Superior temporal gyrus (tissue), 1 donor: Measurements from ENCODE around the gene KBTBD12.
A peak's percentile ranks its signal among the peaks of the same experiment; 100 is the strongest.
"Not testable (repeated sequence)": the region's sequence is repeated elsewhere in the genome, so short reads cannot be mapped to it uniquely, and the experiment has no call there.

Experiments used
- DNase-seq: peaks from one replicate; pipeline ENCODE4 v3.0.0-alpha.2; 2016; ENCODE audit errors: extremely low spot score

Gene KBTBD12

GRCh38 chr3:127903611-127904375 lies 11.2 kb upstream of the KBTBD12 start:
- no peak for DNase-seq

DNA sequence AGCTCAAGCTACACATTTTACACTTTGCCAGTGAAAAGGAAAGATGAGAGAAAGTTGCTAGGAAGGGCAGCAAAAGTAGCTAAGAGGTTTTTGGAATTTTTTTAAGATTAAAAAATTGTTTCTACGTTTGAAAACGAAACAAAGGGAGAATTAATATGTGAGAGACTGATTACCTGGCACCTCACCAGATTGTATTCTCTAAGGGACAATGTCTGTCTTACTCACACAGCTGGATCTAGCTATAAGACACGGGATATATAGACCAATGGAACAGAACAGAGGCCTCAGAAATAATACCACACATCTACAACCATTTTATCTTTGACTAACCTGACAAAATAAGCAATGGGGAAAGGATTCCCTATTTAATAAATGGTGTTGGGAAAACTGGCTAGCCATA lies 9.5 kb upstream of the KBTBD12 start:
- no peak for DNase-seq

- DNase-seq: not testable (repeated sequence)
Observed at GRCh38 chr3:127906653-127907052, 8.4 kb upstream of the KBTBD12 start.

DNA sequence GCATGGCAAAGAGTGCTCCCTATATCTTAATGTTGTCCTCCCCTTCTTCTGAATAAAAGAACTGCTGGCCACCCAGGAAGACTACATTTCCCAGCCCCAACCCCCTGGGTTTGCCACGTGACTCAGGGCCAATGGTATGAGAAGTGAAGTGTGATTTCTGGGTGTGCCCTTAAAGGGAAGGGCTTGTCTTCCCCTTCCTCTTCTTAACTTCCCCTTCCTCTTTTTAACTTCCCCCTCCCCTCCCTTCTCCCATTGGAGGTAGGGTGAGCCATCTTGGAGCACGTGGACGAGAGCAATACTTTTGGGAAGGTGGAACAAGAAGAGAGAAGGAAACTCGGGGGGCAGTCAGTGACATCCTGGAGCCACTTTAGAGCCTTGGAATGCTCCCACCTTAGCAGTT lies 6.8 kb upstream of the KBTBD12 start:
- no peak for DNase-seq

DNA sequence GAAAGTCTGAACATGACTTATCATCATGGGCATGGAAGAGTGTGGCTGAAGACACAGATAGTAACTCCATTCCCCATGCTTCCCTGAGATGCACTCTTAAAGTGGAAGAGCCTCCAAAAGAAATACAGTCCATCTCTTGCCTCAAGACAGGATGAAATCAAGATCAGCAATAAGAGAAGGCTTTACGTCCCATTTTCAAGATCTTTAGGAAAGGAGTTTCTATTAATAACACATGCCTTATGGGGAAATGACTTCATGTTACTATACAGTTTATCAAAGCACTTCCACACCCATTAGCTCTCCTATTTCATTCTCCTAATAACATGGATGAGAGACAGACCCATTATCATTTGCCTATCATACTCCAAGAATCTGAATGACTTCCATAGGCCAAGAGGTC lies 6.1 kb upstream of the KBTBD12 start:
- DNase-seq: no peak

DNA sequence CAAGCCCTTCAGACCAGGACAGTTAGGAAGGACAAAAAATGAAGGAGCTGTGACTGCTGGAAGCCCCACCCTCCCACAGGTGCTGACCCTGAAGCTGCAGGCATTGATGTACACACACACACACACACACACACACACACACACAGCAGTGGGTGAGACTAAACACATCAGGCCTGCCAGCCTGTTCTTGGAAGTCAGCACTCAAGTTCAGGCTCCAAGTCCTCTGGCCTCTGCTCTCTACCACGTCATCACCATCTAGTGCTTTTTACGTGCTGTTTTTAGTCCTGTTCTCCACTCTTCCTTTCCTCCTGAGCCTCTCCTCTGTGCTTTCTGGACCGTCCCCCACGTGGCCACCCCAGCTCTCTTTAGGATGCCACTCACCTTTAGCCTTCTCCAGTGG lies 5.4 kb upstream of the KBTBD12 start:
- DNase-seq: no peak

- no peak for DNase-seq
Observed at GRCh38 chr3:127911421-127911931, 3.6 kb upstream of the KBTBD12 start.

DNA sequence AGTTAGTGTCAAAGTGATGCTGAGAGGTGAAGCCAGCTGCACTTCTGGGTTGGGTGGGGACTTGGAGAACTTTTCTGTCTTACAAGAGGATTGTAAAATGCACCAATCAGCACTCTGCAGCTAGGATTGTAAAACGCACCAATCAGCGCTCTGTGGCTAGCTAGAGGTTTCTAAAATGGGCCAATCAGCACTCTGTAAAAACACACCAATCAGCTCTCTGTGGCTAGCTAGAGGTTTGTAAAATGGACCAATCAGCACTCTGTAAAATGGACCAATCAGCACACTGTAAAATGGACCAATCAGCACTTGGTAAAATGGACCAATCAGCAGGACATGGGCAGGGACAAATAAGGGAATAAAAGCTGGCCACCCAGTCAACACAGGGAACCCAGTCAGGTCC lies 1.2 kb upstream of the KBTBD12 start:
- DNase-seq: not testable (repeated sequence)

- no peak for DNase-seq
Observed at GRCh38 chr3:127914584-127914983, 448 bp upstream of the KBTBD12 start.

DNA sequence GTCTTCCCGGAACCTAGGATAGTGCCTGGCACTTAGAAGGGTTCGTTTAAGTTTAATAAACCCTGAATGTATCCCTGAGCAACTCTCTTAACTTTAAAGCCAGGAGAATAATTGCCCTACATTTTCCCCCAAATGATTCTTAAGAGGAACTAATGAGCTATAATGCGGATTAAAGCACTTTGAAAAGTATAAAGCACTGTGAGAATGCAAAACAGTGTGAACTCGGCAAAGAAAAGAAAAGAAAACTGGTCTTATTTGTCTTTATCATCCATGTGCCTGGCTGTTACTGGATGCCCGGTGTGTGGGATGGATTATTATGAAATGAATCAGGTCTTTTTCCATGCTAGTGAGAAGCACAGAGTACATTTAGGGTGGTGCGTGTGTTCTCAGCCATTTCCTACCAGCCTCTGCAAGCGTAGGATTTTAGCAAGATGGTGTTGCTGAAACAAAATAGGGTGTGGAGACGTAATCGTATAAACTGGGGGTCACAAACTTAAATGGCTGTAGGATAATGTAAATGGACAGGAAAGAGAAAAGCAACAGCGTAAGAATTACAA lies 983 bp downstream of the KBTBD12 start:
- peak; percentile 67 for DNase-seq

DNA sequence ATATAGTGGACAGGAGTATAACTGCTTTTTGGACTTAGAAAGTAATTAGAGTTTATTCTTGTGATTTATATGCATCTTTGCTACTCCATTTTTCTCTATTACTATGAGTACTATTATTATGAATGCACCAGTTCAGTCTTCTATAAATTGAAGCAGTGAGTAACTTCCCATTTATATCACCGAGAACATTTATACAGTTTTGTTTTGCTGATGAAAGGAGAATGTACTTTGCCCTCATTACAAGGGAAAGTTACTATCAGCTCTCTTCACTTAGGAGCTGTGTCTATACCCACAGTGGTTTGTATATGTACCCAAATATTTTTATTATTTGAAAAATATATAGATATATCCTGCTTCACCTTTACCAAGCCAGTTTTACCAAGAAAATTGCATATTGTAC lies 5.7 kb downstream of the KBTBD12 start:
- no peak for DNase-seq

- no peak for DNase-seq
Observed at GRCh38 chr3:127923611-127924010, 8.6 kb downstream of the KBTBD12 start.

GRCh38 chr3:127925384-127925783 lies 10.4 kb downstream of the KBTBD12 start:
- no peak for DNase-seq

GRCh38 chr3:127927829-127928604 lies 13.0 kb downstream of the KBTBD12 start:
- no peak for DNase-seq

DNA sequence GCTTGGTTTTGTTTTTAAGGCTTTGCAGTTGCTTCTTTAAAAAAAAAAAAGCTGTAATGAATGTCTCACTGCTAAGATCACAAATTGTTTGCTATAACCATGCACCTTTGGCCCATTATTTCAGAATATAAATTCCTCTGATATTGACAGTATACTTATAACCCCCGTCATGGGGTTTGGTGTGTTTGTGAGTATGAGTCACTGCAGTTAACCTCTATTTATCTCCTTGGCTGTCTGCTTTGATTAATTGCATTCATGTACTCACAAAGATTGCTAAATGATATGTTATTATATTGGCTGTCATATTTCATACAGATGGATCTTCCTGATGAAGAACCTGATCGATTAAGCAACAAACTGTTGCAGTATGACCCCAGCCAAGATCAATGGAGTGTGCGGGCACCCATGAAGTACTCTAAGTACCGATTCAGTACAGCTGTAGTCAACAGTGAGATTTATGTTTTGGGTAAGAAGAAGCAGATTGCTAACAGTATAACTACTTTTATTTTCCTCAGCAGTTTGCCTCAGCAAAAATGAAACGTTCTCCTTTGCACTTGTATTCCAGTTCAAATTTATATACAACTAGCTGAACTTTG lies 14.9 kb downstream of the KBTBD12 start:
- DNase-seq: no peak

GRCh38 chr3:127933396-127933795 lies 18.4 kb downstream of the KBTBD12 start:
- no peak for DNase-seq

DNA sequence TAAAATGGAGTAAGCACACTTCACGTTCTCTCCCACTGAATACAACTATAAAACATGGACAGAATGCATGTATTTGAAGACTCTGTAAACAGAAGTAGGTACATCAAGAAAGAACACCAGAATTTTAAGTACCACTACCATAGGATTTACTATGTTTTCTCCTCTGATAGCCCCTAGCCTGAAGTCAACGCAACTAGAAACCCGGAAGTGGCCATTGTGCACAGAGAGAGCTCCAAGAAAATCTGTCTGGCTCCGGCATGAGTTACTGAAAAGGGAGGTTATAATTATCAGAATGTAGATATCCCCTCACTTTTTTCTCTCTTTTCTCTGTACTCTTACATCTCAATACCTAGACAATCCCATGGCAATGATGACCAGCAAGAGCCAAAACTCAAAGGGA lies 23.8 kb downstream of the KBTBD12 start:
- DNase-seq: no peak

GRCh38 chr3:127940116-127940515 lies 25.1 kb downstream of the KBTBD12 start:
- DNase-seq: no peak

DNA sequence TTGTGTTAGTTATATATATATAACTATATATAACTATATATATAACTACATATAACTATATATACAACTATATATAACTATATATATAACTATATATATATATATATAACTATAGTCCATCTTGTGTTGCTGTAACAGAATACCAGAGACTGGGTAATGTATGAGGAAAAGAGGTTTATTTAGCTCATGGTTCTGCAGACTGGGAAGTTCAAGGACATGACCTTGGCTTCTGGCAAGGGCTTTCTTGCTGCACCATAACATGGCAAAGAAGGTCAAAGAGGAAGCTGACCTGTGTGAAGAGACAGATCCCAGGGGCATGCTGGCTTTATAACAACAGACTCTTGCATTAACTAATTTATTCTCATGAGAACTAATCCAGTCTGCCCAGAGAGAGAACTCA lies 27.6 kb downstream of the KBTBD12 start:
- DNase-seq: no peak

DNA sequence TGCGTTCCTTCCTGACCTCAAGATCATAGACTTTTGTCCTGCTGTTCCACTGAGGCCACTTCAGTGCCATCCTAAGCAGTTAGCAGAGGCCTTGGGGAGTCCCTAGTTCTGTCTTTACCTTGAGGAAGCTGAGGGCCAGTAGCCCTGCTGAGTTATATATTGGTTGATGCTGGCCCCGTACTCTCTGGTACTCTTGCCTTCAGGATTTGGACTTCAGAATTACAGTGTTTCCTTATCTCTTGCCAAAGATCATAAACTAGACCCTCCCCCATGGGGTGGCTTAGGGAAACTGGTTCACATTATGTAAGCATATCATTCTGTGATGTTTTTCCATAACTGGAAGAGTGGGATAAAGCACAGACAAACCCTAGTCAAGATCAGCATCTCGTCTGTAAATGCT lies 33.2 kb downstream of the KBTBD12 start:
- DNase-seq: no peak

DNA sequence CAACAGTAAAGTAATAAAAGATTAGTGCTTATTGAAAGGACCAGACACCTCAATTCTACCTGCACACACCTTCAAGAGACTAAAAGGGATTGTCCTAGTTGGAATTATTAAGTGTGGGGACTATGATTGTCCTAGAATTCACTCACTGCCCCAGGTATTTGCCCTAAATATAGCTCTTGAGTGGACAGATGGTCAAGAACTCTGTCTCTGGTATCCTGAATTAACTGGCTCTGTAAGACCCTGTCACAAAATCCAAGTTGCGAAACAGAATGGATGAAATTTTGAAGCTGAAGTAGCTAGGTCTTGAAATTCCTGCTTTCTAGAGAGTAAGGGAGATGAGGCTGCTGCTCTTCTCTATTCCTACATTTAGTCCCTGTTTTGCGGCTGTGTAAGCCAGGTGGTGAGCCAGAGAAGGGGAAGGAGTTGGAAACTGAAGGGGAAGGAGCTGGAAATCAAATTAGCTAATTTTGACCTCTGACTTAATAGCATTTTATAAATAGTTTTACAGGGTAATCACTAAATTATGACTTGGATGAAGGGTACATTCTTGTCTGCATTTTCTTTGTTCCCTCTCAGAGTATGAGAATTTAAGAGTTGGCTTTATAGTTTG lies 34.5 kb downstream of the KBTBD12 start:
- DNase-seq: no peak

GRCh38 chr3:127951276-127951675 lies 36.2 kb downstream of the KBTBD12 start:
- no peak for DNase-seq
